IMR-90 (cell line): Measurements from ENCODE around the gene BCAS3. TPM values are rescaled to one million over a fixed set of nuclear protein-coding genes. Genes with fewer than 3 reads are reported as not detected.

ENCODE experiments used
- ATAC-seq: fragments of 200-7000 bp; cut with Tn5 transposase; 2 replicates; pipeline ENCODE4 v1.9.1; 2020; ENCODE audit warnings: low read depth, mild to moderate bottlenecking, moderate library complexity
- BruUV-seq: library from RNA; stranded (reverse); fragments of 400-500 nt; replicated peaks from 2 replicates; lab custom pipeline; 2021; lab: Mats Ljungman, UMichigan
- CTCF ChIA-PET: fragments of 300-600 bp; formaldehyde crosslinking; extraction: SDS; loops from one replicate; lab custom pipeline; 2021; ENCODE audit warnings: antibody characterized with exemption; lab: Yijun Ruan, JAX
- POLR2A ChIA-PET: fragments of 300-600 bp; sonication (Branson Sonifier 250); formaldehyde crosslinking; loops from one replicate; lab custom pipeline; 2022; ENCODE audit warnings: antibody characterized with exemption; ENCODE audit not compliant: unreplicated experiment; lab: Charles Lee
- DNase-seq: peaks from one replicate; pipeline ENCODE4 v3.0.0; 2013
- H2AFZ ChIP-seq: replicated peaks from 2 replicates; pipeline ENCODE3; 2013; ENCODE audit warnings: low read length, mild to moderate bottlenecking; ENCODE audit not compliant: poor library complexity
- H2AK5ac ChIP-seq: 2 replicates; pipeline ENCODE4 v1.6.1; 2013; ENCODE audit warnings: low read depth, low read length, inconsistent platforms
- H2AK9ac ChIP-seq: replicated peaks from 2 replicates; pipeline ENCODE3; 2013; ENCODE audit warnings: mild to moderate bottlenecking, low read depth, low read length, moderate library complexity; ENCODE audit not compliant: poor library complexity
- H2BK120ac ChIP-seq: 2 replicates; pipeline ENCODE4 v1.6.1; 2013; ENCODE audit warnings: low read depth, low read length, inconsistent platforms
- H2BK15ac ChIP-seq: 3 replicates; pipeline ENCODE4 v1.6.1; 2013; ENCODE audit warnings: low read depth, low read length, inconsistent platforms
- H2BK20ac ChIP-seq: 2 replicates; pipeline ENCODE4 v1.6.1; 2013; ENCODE audit warnings: low read depth, mild to moderate bottlenecking, inconsistent platforms, low read length, moderate library complexity
- H2BK5ac ChIP-seq: 2 replicates; pipeline ENCODE4 v1.6.1; 2013; ENCODE audit warnings: mild to moderate bottlenecking, low read depth, low read length, inconsistent platforms; ENCODE audit not compliant: poor library complexity, severe bottlenecking
- H3K14ac ChIP-seq: replicated peaks from 2 replicates; pipeline ENCODE4 v1.6.1; 2013; ENCODE audit warnings: low read depth, low read length, inconsistent platforms
- H3K18ac ChIP-seq: 2 replicates; pipeline ENCODE4 v1.6.1; 2013; ENCODE audit warnings: low read depth, low read length, control low read depth
- H3K23ac ChIP-seq: 2 replicates; pipeline ENCODE4 v1.6.1; 2013; ENCODE audit warnings: low read depth, low read length, inconsistent platforms
- H3K27ac ChIP-seq: 2 replicates; pipeline ENCODE4 v1.5.1; 2013; ENCODE audit warnings: mild to moderate bottlenecking, control low read depth, low read length; ENCODE audit not compliant: insufficient read depth
- H3K27me3 ChIP-seq: 2 replicates; pipeline ENCODE4 v1.6.1; 2013; ENCODE audit warnings: low read length; ENCODE audit not compliant: control insufficient read depth, insufficient read depth
- H3K36me3 ChIP-seq: 2 replicates; pipeline ENCODE4 v1.6.1; 2013; ENCODE audit warnings: low read length, mixed read lengths; ENCODE audit not compliant: control insufficient read depth, insufficient read depth
- H3K4ac ChIP-seq: 2 replicates; pipeline ENCODE4 v1.6.1; 2013; ENCODE audit warnings: low read depth, low read length, inconsistent platforms
- H3K4me1 ChIP-seq: 2 replicates; pipeline ENCODE4 v1.6.1; 2013; ENCODE audit warnings: low read length, mixed read lengths; ENCODE audit not compliant: control insufficient read depth, insufficient read depth
- H3K4me2 ChIP-seq: 2 replicates; pipeline ENCODE4 v1.6.1; 2013; ENCODE audit warnings: low read depth, mild to moderate bottlenecking, control low read depth, low read length, moderate library complexity
- H3K4me3 ChIP-seq: 2 replicates; pipeline ENCODE4 v1.5.1; 2013; ENCODE audit warnings: low read depth, mild to moderate bottlenecking, control low read depth, low read length, moderate library complexity; ENCODE audit not compliant: insufficient read depth
- H3K56ac ChIP-seq: 2 replicates; pipeline ENCODE4 v1.6.1; 2013; ENCODE audit warnings: low read length, inconsistent platforms; ENCODE audit not compliant: insufficient read depth; ENCODE audit errors: extremely low read depth
- H3K79me1 ChIP-seq, 2 experiments: 2 replicates each; pipeline ENCODE4 v1.6.1; 2013; ENCODE audit warnings: low read length in 2 of 2, inconsistent platforms in 1 of 2, low read depth in 1 of 2
- H3K9ac ChIP-seq: 2 replicates; pipeline ENCODE4 v1.6.1; 2013; ENCODE audit warnings: low read depth, low read length, control low read depth
- H3K9me1 ChIP-seq: 2 replicates; pipeline ENCODE4 v1.6.1; 2013; ENCODE audit warnings: low read length, inconsistent platforms; ENCODE audit not compliant: insufficient read depth
- H3K9me3 ChIP-seq: 2 replicates; pipeline ENCODE4 v1.6.1; 2013; ENCODE audit warnings: low read length; ENCODE audit not compliant: control insufficient read depth, insufficient read depth
- H4K20me1 ChIP-seq: 2 replicates; pipeline ENCODE4 v1.6.1; 2013; ENCODE audit warnings: low read length, inconsistent platforms; ENCODE audit not compliant: insufficient read depth
- H4K5ac ChIP-seq: 2 replicates; pipeline ENCODE4 v1.6.1; 2013; ENCODE audit warnings: mild to moderate bottlenecking, low read depth, low read length, control low read depth
- H4K8ac ChIP-seq, 2 experiments: 2 replicates each; pipeline ENCODE4 v1.6.1; 2013; ENCODE audit warnings: low read depth in 2 of 2, low read length in 2 of 2, control low read depth in 1 of 2, inconsistent platforms in 1 of 2
- H4K91ac ChIP-seq: 2 replicates; pipeline ENCODE4 v1.6.1; 2013; ENCODE audit warnings: low read depth, low read length, inconsistent platforms; ENCODE audit not compliant: insufficient read depth
- BHLHE40 ChIP-seq: fragments of 150-350 bp; IDR thresholded peaks from 2 replicates; pipeline ENCODE4 v1.6.1; 2016; ENCODE audit warnings: mild to moderate bottlenecking, low read depth, low read length
- CEBPB ChIP-seq: IDR thresholded peaks from 2 replicates; pipeline ENCODE4 v1.6.1; 2012; ENCODE audit warnings: low read depth, low read length, improper control_type of control experiment
- CHD1 ChIP-seq: IDR thresholded peaks from 2 replicates; pipeline ENCODE4 v1.6.1; 2012; ENCODE audit warnings: low read depth, low read length, improper control_type of control experiment
- FOS ChIP-seq: fragments of 150-350 bp; IDR thresholded peaks from 2 replicates; pipeline ENCODE4 v1.6.1; 2016; ENCODE audit warnings: low read depth, low read length
- MXI1 ChIP-seq: IDR thresholded peaks from 2 replicates; pipeline ENCODE4 v1.6.1; 2012; ENCODE audit warnings: low read depth, mild to moderate bottlenecking, low read length, moderate library complexity, borderline replicate concordance
- NFE2L2 ChIP-seq: fragments of 150-350 bp; IDR thresholded peaks from 2 replicates; pipeline ENCODE4 v1.6.1; 2016; ENCODE audit warnings: low read depth, mild to moderate bottlenecking, low read length
- POLR2A ChIP-seq: IDR thresholded peaks from 2 replicates; pipeline ENCODE4 v1.6.1; 2012; ENCODE audit warnings: mild to moderate bottlenecking, low read depth, low read length
- RAD21 ChIP-seq: IDR thresholded peaks from 2 replicates; pipeline ENCODE4 v1.6.1; 2012; ENCODE audit warnings: low read length, improper control_type of control experiment
- RCOR1 ChIP-seq: IDR thresholded peaks from 2 replicates; pipeline ENCODE4 v1.6.1; 2012; ENCODE audit warnings: mild to moderate bottlenecking, low read length, improper control_type of control experiment; ENCODE audit not compliant: insufficient replicate concordance
- RFX5 ChIP-seq: IDR thresholded peaks from 2 replicates; pipeline ENCODE4 v1.8.0; 2012; ENCODE audit warnings: low read depth, mild to moderate bottlenecking, low read length, moderate library complexity
- SMC3 ChIP-seq: fragments of 150-350 bp; IDR thresholded peaks from 2 replicates; pipeline ENCODE4 v1.6.1; 2016; ENCODE audit warnings: low read depth, mild to moderate bottlenecking, antibody characterized with exemption, low read length, moderate library complexity
- WGBS, 2 experiments: methylation state at CpG; one replicate each; pipeline versions ENCODE4 v1.1.5 to v1.1.7; 2013; ENCODE audit warnings: missing lambda C conversion rate in 2 of 2; ENCODE audit not compliant: insufficient read length in 1 of 2; ENCODE audit errors: extremely low coverage in 2 of 2; 5-methylcytosine and 5-hydroxymethylcytosine counted together
- dilution Hi-C: fragments of 300-500 bp; cut with HindIII; formaldehyde crosslinking; loops from one replicate; pipeline ENCODE4 v1.14.3; 2018; ENCODE audit warnings: low sequenced_read_pairs; ENCODE audit not compliant: unreplicated experiment
- in situ Hi-C: fragments of 300-500 bp; cut with MboI; formaldehyde crosslinking; loops from 3 replicates; pipeline ENCODE4 v1.14.3; 2019; ENCODE audit warnings: low sequenced_read_pairs, inconsistent platforms, mixed read lengths
- intact Hi-C: fragments of 100-400 bp; cut with micrococcal nuclease; formaldehyde crosslinking; loops from 2 replicates; pipeline ENCODE4 v1.10.0; 2022
- polyA plus RNA-seq, 3 experiments: library from polyadenylated mRNA; depleted of rRNA; stranded (reverse); fragments of >200 nt; gene quantifications; 2 replicates each; pipeline ENCODE4 v1.2.3, GENCODE V29; 2012; ENCODE audit warnings: low replicate concordance in 1 of 3
- total RNA-seq: library from RNA; depleted of rRNA; stranded (reverse); fragments of >200 nt; gene quantifications from 2 replicates; pipeline ENCODE4 v1.2.3, GENCODE V29; 2012
- TF ChIP-seq, protein P1 (sequence below): conservative IDR thresholded peaks from 2 replicates; pipeline ENCODE4 v1.5.1; 2012; ENCODE audit warnings: mild to moderate bottlenecking, low read depth, low read length, improper control_type of control experiment
- TF ChIP-seq, protein P2 (sequence below): fragments of 150-350 bp; IDR thresholded peaks from 2 replicates; pipeline ENCODE4 v1.6.1; 2017; ENCODE audit warnings: mild to moderate bottlenecking, antibody characterized with exemption, low read length, low read depth
- TF ChIP-seq, protein P3 (sequence below): fragments of 150-350 bp; IDR thresholded peaks from 2 replicates; pipeline ENCODE4 v1.6.1; 2016; ENCODE audit warnings: low read depth, mild to moderate bottlenecking, low read length, moderate library complexity, borderline replicate concordance

BCAS3 gene
- total and polyA plus RNA-seq, 2 of the 4 experiments (the other 2 are of a cell fraction), result 6.3 to 27.1 TPM

DNA sequence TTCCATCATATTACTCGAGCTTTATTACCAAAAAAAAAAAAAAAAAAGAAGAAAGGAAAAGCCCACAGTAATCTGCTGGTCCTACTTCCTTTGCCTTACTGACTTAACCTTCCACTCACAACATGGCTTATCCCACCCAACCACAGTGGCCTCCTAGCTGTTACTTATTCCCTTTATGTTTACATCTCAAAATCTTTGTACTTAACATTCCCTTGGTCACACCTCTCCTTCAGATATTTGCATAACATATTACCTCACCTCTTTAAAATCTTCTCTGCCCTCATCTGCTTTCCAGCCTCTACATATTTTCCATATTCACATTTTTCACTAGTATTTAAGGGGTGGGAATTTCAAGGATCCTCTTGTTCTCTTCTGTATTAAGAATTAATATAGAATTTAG, 395.0 kb downstream of the BCAS3 start:
- Histone ChIP-seq H3K4me1 (peaks cover 4% of the 10 kb centered on the region), H3K23ac (no peak overlapping the region), H3K79me1 (no peaks in the 10 kb centered on the region), H4K91ac (no peak overlapping the region), H2BK5ac (no peak overlapping the region), H3K9ac (no peak overlapping the region), H4K5ac (no peak overlapping the region), H3K27ac (no peak overlapping the region), H3K27me3 (no peaks in the 10 kb centered on the region), H2AK5ac (no peak overlapping the region), H3K4ac (no peak overlapping the region), H3K9me3 (no peaks in the 10 kb centered on the region), H3K18ac (no peak overlapping the region), H2BK120ac (no peak overlapping the region), H4K20me1 (no peaks in the 10 kb centered on the region), H4K8ac (no peak overlapping the region), H3K36me3 (no peaks in the 10 kb centered on the region), H3K4me2 (no peak overlapping the region), H3K4me3 (no peak overlapping the region), H3K14ac (no peak overlapping the region), H2AFZ (no peak overlapping the region), H3K9me1 (no peaks in the 10 kb centered on the region), H2AK9ac (no peak overlapping the region), H2BK15ac (no peak overlapping the region), H2BK20ac (no peak overlapping the region), H3K56ac (no peak overlapping the region)
- in situ Hi-C loops, result no loop called here
- no CpG with 5 or more reads among the region's 1 CpG for WGBS, 2 experiments
- DNase-seq, result no peak
- peak; percentile 53 for ATAC-seq
- TF ChIP-seq, protein P1, sequence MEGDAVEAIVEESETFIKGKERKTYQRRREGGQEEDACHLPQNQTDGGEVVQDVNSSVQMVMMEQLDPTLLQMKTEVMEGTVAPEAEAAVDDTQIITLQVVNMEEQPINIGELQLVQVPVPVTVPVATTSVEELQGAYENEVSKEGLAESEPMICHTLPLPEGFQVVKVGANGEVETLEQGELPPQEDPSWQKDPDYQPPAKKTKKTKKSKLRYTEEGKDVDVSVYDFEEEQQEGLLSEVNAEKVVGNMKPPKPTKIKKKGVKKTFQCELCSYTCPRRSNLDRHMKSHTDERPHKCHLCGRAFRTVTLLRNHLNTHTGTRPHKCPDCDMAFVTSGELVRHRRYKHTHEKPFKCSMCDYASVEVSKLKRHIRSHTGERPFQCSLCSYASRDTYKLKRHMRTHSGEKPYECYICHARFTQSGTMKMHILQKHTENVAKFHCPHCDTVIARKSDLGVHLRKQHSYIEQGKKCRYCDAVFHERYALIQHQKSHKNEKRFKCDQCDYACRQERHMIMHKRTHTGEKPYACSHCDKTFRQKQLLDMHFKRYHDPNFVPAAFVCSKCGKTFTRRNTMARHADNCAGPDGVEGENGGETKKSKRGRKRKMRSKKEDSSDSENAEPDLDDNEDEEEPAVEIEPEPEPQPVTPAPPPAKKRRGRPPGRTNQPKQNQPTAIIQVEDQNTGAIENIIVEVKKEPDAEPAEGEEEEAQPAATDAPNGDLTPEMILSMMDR, result no peak
- no peak for TF ChIP-seq MXI1
- no peak for TF ChIP-seq RFX5
- TF ChIP-seq, protein P2, sequence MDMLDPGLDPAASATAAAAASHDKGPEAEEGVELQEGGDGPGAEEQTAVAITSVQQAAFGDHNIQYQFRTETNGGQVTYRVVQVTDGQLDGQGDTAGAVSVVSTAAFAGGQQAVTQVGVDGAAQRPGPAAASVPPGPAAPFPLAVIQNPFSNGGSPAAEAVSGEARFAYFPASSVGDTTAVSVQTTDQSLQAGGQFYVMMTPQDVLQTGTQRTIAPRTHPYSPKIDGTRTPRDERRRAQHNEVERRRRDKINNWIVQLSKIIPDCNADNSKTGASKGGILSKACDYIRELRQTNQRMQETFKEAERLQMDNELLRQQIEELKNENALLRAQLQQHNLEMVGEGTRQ, result no peak
- TF ChIP-seq, protein P3, sequence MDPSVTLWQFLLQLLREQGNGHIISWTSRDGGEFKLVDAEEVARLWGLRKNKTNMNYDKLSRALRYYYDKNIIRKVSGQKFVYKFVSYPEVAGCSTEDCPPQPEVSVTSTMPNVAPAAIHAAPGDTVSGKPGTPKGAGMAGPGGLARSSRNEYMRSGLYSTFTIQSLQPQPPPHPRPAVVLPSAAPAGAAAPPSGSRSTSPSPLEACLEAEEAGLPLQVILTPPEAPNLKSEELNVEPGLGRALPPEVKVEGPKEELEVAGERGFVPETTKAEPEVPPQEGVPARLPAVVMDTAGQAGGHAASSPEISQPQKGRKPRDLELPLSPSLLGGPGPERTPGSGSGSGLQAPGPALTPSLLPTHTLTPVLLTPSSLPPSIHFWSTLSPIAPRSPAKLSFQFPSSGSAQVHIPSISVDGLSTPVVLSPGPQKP, result no peak
- no peak for TF ChIP-seq SMC3
- TF ChIP-seq FOS, result no peak
- no peak for TF ChIP-seq BHLHE40
- no peak for TF ChIP-seq CHD1
- TF ChIP-seq NFE2L2, result no peak
- TF ChIP-seq RCOR1, result no peak
- no peak for TF ChIP-seq CEBPB
- TF ChIP-seq RAD21, result no peak
- no peak for TF ChIP-seq POLR2A
- dilution Hi-C loops, result no loop called here
- ChIA-PET CTCF (no interaction called here), POLR2A (interaction anchor here (0.6 kb wide), 2 partner anchors 11 to 179 kb away, joined by 5 to 6 read pairs; no protein-coding TSS in a partner anchor)
- no TSS peak for BruUV-seq
- intact Hi-C loops, result no loop called here
